Neuronal stem cell (in vitro differentiated cells): ENCODE data around the gene OR1M1.

Source experiments
- DNase-seq: peaks from one replicate; pipeline ENCODE4 v3.0.0-alpha.2; 2013; ENCODE audit warnings: low spot score
- H2AFZ ChIP-seq: one replicate; pipeline ENCODE4 v1.6.1; 2013; ENCODE audit warnings: mild to moderate bottlenecking, low read length, inconsistent platforms
- H2AK5ac ChIP-seq: 2 replicates; pipeline ENCODE4 v1.6.1; 2013; ENCODE audit warnings: low read depth, mild to moderate bottlenecking, inconsistent platforms, low read length, moderate library complexity, mixed read lengths
- H2BK120ac ChIP-seq: 2 replicates; pipeline ENCODE4 v1.6.1; 2013; ENCODE audit warnings: low read depth, mild to moderate bottlenecking, inconsistent platforms, low read length, moderate library complexity, mixed read lengths
- H2BK12ac ChIP-seq: one replicate; pipeline ENCODE4 v1.6.1; 2013; ENCODE audit warnings: low read length, inconsistent platforms
- H2BK15ac ChIP-seq: 2 replicates; pipeline ENCODE4 v1.6.1; 2013; ENCODE audit warnings: mild to moderate bottlenecking, low read length, inconsistent platforms, mixed read lengths
- H2BK5ac ChIP-seq: one replicate; pipeline ENCODE4 v1.6.1; 2013; ENCODE audit warnings: inconsistent platforms, mild to moderate bottlenecking, low read length, moderate library complexity
- H3K14ac ChIP-seq: one replicate; pipeline ENCODE4 v1.6.1; 2013; ENCODE audit warnings: low read length, inconsistent platforms
- H3K18ac ChIP-seq: 2 replicates; pipeline ENCODE4 v1.6.1; 2013; ENCODE audit warnings: low read length, inconsistent platforms
- H3K23ac ChIP-seq: 2 replicates; pipeline ENCODE4 v1.6.1; 2013; ENCODE audit warnings: low read depth, mild to moderate bottlenecking, mixed read lengths, low read length, inconsistent platforms; ENCODE audit not compliant: poor library complexity
- H3K27ac ChIP-seq: replicated peaks from 3 replicates; pipeline ENCODE4 v1.5.1; 2013; ENCODE audit warnings: low read length, inconsistent platforms
- H3K27me3 ChIP-seq, 3 experiments: 2 replicates each; pipeline ENCODE4 v1.6.1; 2013; ENCODE audit warnings: low read length in 3 of 3, mild to moderate bottlenecking in 2 of 3, inconsistent platforms in 1 of 3, low read depth in 1 of 3, mixed read lengths in 1 of 3, moderate library complexity in 1 of 3; ENCODE audit not compliant: control insufficient read depth in 3 of 3, insufficient read depth in 3 of 3
- H3K36me3 ChIP-seq, 2 donors: replicated peaks in 1 of 2; 2 replicates each; pipeline ENCODE4 v1.6.1; 2013; ENCODE audit warnings: low read length in 2 of 2; ENCODE audit not compliant: control insufficient read depth in 2 of 2, insufficient read depth in 2 of 2
- H3K4ac ChIP-seq: 2 replicates; pipeline ENCODE4 v1.6.1; 2013; ENCODE audit warnings: inconsistent platforms, mild to moderate bottlenecking, low read length, moderate library complexity
- H3K4me1 ChIP-seq, 2 donors: 1 replicate in 1 of 2; 2 replicates in 1 of 2; pipeline ENCODE4 v1.6.1; 2013; ENCODE audit warnings: low read length in 2 of 2, low read depth in 1 of 2; ENCODE audit not compliant: control insufficient read depth in 2 of 2, insufficient read depth in 1 of 2
- H3K4me2 ChIP-seq: one replicate; pipeline ENCODE4 v1.6.1; 2013; ENCODE audit warnings: mild to moderate bottlenecking, low read length, inconsistent platforms; ENCODE audit not compliant: insufficient read depth, poor library complexity, severe bottlenecking
- H3K4me3 ChIP-seq, 2 donors: 2 replicates each; pipeline ENCODE4 v1.5.1; 2013; ENCODE audit warnings: low read length in 2 of 2, mild to moderate bottlenecking in 2 of 2, inconsistent platforms in 1 of 2, moderate library complexity in 1 of 2
- H3K79me1 ChIP-seq: one replicate; pipeline ENCODE4 v1.6.1; 2013; ENCODE audit warnings: low read depth, mild to moderate bottlenecking, inconsistent platforms, low read length, moderate library complexity
- H3K9ac ChIP-seq: one replicate; pipeline ENCODE4 v1.6.1; 2013; ENCODE audit warnings: mild to moderate bottlenecking, low read depth, low read length, inconsistent platforms; ENCODE audit not compliant: poor library complexity
- H3K9me3 ChIP-seq, 2 donors: replicated peaks in 1 of 2; 2 replicates each; pipeline versions ENCODE3 to v1.6.1; 2013; ENCODE audit warnings: low read length in 2 of 2, mild to moderate bottlenecking in 2 of 2, inconsistent platforms in 1 of 2, low read depth in 1 of 2, mixed read lengths in 1 of 2, moderate library complexity in 1 of 2; ENCODE audit not compliant: control insufficient read depth in 2 of 2, insufficient read depth in 1 of 2
- H4K8ac ChIP-seq: one replicate; pipeline ENCODE4 v1.6.1; 2013; ENCODE audit warnings: low read depth, mild to moderate bottlenecking, inconsistent platforms, low read length, moderate library complexity
- H4K91ac ChIP-seq: one replicate; pipeline ENCODE4 v1.6.1; 2013; ENCODE audit warnings: low read length, low read depth, mild to moderate bottlenecking, inconsistent platforms; ENCODE audit not compliant: poor library complexity
- WGBS, 2 donors: extraction: QIAGEN DNeasy Blood & Tissue Kit; methylation state at CpG; one replicate each; pipeline ENCODE4 v1.1.7; 2013; ENCODE audit warnings: missing lambda C conversion rate in 2 of 2, mixed read lengths in 1 of 2; ENCODE audit not compliant: insufficient read length in 2 of 2, insufficient replicate concordance in 1 of 2; ENCODE audit errors: extremely low coverage in 2 of 2; 5-methylcytosine and 5-hydroxymethylcytosine counted together

OR1M1 gene

GRCh38 chr19:9116547-9116946, 29.7 kb downstream of the OR1M1 start:
- Histone ChIP-seq H3K9ac (no peak overlapping the region), H3K36me3 (no peaks in the 10 kb centered on the region), H2BK15ac (no peak overlapping the region), H4K91ac (no peak overlapping the region), H3K27me3 (peaks cover 0 to 7% (median 0%) of the 10 kb centered on the region in 3 experiments), H3K9me3 (peaks cover 0 to 6% of the 10 kb centered on the region in 2 donors), H3K4me3 (no peak overlapping the region), H3K79me1 (no peaks in the 10 kb centered on the region), H2BK120ac (no peak overlapping the region), H3K4me1 (no peaks in the 10 kb centered on the region), H2BK12ac (no peak overlapping the region), H2AK5ac (no peak overlapping the region), H3K18ac (no peak overlapping the region), H3K4ac (no peak overlapping the region), H2BK5ac (no peak overlapping the region), H2AFZ (no peak overlapping the region), H4K8ac (no peak overlapping the region), H3K27ac (no peak overlapping the region), H3K4me2 (no peak overlapping the region), H3K23ac (no peak overlapping the region), H3K14ac (no peak overlapping the region)
- DNase-seq, result no peak
- no CpG with 5 or more reads among the region's 5 CpGs for WGBS, 2 donors

DNA sequence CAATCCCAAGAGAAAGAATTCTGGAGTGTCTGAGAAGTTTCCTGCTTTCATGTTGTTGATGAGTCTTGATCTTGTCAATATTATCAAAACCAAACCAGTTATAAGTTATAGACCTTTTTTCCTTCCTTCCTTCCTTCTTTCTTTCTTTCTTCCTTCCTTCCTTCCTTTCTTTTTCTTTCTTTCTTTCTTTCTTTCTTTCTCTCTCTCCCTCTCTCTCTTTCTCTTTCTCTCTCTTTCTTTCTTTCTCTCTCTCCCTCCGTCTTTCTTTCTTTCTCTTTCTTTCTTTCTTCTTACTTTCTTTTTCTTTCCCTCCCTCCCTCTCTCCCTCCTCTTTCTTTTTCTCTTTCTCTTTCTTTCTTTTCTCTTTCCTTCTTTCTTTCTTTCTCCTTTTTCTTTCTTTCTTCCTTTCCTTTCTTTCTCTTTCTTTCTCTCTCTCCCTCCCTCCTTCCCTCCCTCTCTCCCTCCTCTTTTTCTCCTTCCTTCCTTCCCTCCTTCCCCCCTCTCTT, 40.1 kb downstream of the OR1M1 start, which contains the start of gene OR7G3:
Gene OR7G3, minus strand, starts transcription at position 51 of the 506 bp plus-strand sequence. Its CDS starts 0 bp downstream, at position 51.
- H3K36me3 ChIP-seq, result no peaks in the 10 kb centered on the region
- H3K14ac ChIP-seq, result no peak within 1 kb of the TSS
- no peak within 1 kb of the TSS for H3K27ac ChIP-seq
- no peak within 1 kb of the TSS for H2BK5ac ChIP-seq
- H4K8ac ChIP-seq, result no peak within 1 kb of the TSS
- H2BK120ac ChIP-seq, result no peak within 1 kb of the TSS
- no peaks in the 10 kb centered on the region for H3K4me1 ChIP-seq
- H3K23ac ChIP-seq, result no peak within 1 kb of the TSS
- H3K9ac ChIP-seq, result no peak within 1 kb of the TSS
- no peak for DNase-seq
- no peak within 1 kb of the TSS for H3K4ac ChIP-seq
- no peak within 1 kb of the TSS for H3K4me3 ChIP-seq
- H3K79me1 ChIP-seq, result no peaks in the 10 kb centered on the region
- H3K4me2 ChIP-seq, result no peak within 1 kb of the TSS
- WGBS, 2 donors, result no CpG with 5 or more reads among the region's 1 CpG
- H2AK5ac ChIP-seq, result no peak within 1 kb of the TSS
- H2AFZ ChIP-seq, result no peak within 1 kb of the TSS
- H4K91ac ChIP-seq, result no peak within 1 kb of the TSS
- H3K18ac ChIP-seq, result no peak within 1 kb of the TSS
- no peaks in the 10 kb centered on the region for H3K27me3 ChIP-seq
- no peak within 1 kb of the TSS for H2BK15ac ChIP-seq
- no peak within 1 kb of the TSS for H2BK12ac ChIP-seq
- H3K9me3 ChIP-seq, result peaks cover 0 to 9% of the 10 kb centered on the region in 2 donors

GRCh38 chr19:9128171-9128570, 41.3 kb downstream of the OR1M1 start:
- no peaks in the 10 kb centered on the region for H3K36me3 ChIP-seq
- H2BK5ac ChIP-seq, result no peak overlapping the region
- no peak overlapping the region for H3K4ac ChIP-seq
- no peak overlapping the region for H3K9ac ChIP-seq
- no peak overlapping the region for H2AFZ ChIP-seq
- no peak overlapping the region for H2AK5ac ChIP-seq
- no peak overlapping the region for H3K4me2 ChIP-seq
- H3K9me3 ChIP-seq, result peaks cover 0 to 9% of the 10 kb centered on the region in 2 donors
- H4K8ac ChIP-seq, result no peak overlapping the region
- no peaks in the 10 kb centered on the region for H3K4me1 ChIP-seq
- no peaks in the 10 kb centered on the region for H3K27me3 ChIP-seq
- H4K91ac ChIP-seq, result no peak overlapping the region
- H3K27ac ChIP-seq, result no peak overlapping the region
- H2BK15ac ChIP-seq, result no peak overlapping the region
- H3K14ac ChIP-seq, result no peak overlapping the region
- WGBS, 2 donors, result no CpG with 5 or more reads among the region's 3 CpGs
- no peak overlapping the region for H3K4me3 ChIP-seq
- no peak for DNase-seq
- no peak overlapping the region for H3K18ac ChIP-seq
- H2BK120ac ChIP-seq, result no peak overlapping the region
- H3K79me1 ChIP-seq, result no peaks in the 10 kb centered on the region
- H2BK12ac ChIP-seq, result no peak overlapping the region
- no peak overlapping the region for H3K23ac ChIP-seq

- Histone ChIP-seq H3K23ac (no peak overlapping the region), H3K79me1 (no peaks in the 10 kb centered on the region), H2AK5ac (no peak overlapping the region), H3K4me2 (no peak overlapping the region), H3K4ac (no peak overlapping the region), H4K8ac (no peak overlapping the region), H2BK5ac (no peak overlapping the region), H3K36me3 (no peaks in the 10 kb centered on the region), H2AFZ (no peak overlapping the region), H3K14ac (no peak overlapping the region), H3K18ac (no peak overlapping the region), H3K27ac (no peak overlapping the region), H3K9ac (no peak overlapping the region), H2BK15ac (no peak overlapping the region), H3K4me3 (no peak overlapping the region), H4K91ac (no peak overlapping the region), H3K9me3 (peaks cover 0 to 8% of the 10 kb centered on the region in 2 donors), H3K4me1 (no peaks in the 10 kb centered on the region), H2BK12ac (no peak overlapping the region), H3K27me3 (no peaks in the 10 kb centered on the region), H2BK120ac (no peak overlapping the region)
- WGBS, 2 donors, result no CpG with 5 or more reads among the region's 1 CpG
- no peak for DNase-seq
These were observed 44.1 kb downstream of the OR1M1 start for GRCh38 chr19:9130965-9131364.
